H1 (cell line): ENCODE results near the gene MATN1. TPM values are rescaled to one million over a fixed set of nuclear protein-coding genes. Genes with fewer than 3 reads are reported as not detected.
A peak's percentile ranks its signal among the peaks of the same experiment; 100 is the strongest.

Experiments used
- CBX8 ChIP-seq: fragments of 300-800, 300-1000 bp; sonication (generic); IDR thresholded peaks from 2 replicates; pipeline ENCODE4 v1.7.1; 2016; ENCODE audit warnings: low read depth, low read length, borderline replicate concordance
- CEBPB ChIP-seq: IDR thresholded peaks from 2 replicates; pipeline ENCODE4 v1.6.1; 2012; ENCODE audit warnings: low read depth, low read length
- FOSL1 ChIP-seq: IDR thresholded peaks from 2 replicates; pipeline ENCODE4 v1.6.1; 2011; ENCODE audit warnings: mild to moderate bottlenecking, low read depth, low read length, moderate library complexity; ENCODE audit not compliant: insufficient read depth
- GABPA ChIP-seq: IDR thresholded peaks from 2 replicates; pipeline ENCODE4 v1.6.1; 2011; ENCODE audit warnings: mild to moderate bottlenecking, low read length, moderate library complexity, borderline replicate concordance; ENCODE audit not compliant: insufficient read depth
- NRF1 ChIP-seq: IDR thresholded peaks from 2 replicates; pipeline ENCODE4 v1.6.1; 2011; ENCODE audit warnings: mild to moderate bottlenecking, low read depth, low read length, improper control_type of control experiment
- RFX5 ChIP-seq: IDR thresholded peaks from 2 replicates; pipeline ENCODE4 v1.6.1; 2011; ENCODE audit warnings: low read depth, low read length, improper control_type of control experiment, borderline replicate concordance
- RNF2 ChIP-seq: fragments of 200-900, 300-1000 bp; sonication (generic); IDR thresholded peaks from 2 replicates; pipeline ENCODE4 v1.7.1; 2016; ENCODE audit warnings: borderline replicate concordance, low read depth, mild to moderate bottlenecking, antibody characterized with exemption, low read length; ENCODE audit not compliant: poor library complexity, severe bottlenecking; ENCODE audit errors: missing control alignments
- SIX5 ChIP-seq: IDR thresholded peaks from 2 replicates; pipeline ENCODE4 v1.6.1; 2011; ENCODE audit warnings: mild to moderate bottlenecking, low read depth, low read length
- SP2 ChIP-seq: IDR thresholded peaks from 2 replicates; pipeline ENCODE4 v1.6.1; 2012; ENCODE audit warnings: mild to moderate bottlenecking, low read length, inconsistent platforms
- TAF1 ChIP-seq: IDR thresholded peaks from 2 replicates; pipeline ENCODE4 v1.6.1; 2011; ENCODE audit warnings: mild to moderate bottlenecking, low read depth, low read length
- polyA plus RNA-seq, 7 experiments: library from polyadenylated mRNA; depleted of rRNA in 3 of 7; stranded (reverse) in 5 of 7; unstranded in 2 of 7; fragments of >200 nt in 5 of 7; fragments of 200-250 nt in 2 of 7; gene quantifications; 1 replicate in 5 of 7; 2 replicates in 1 of 7; 4 replicates in 1 of 7; pipeline versions ENCODE4 v1.2.1 to v1.2.3, GENCODE V29; 2011 to 2013; ENCODE audit warnings: missing spikeins in 2 of 7, mixed read lengths in 2 of 7
- total RNA-seq: library from RNA; stranded (reverse); fragmentation: NEBNext Ultra II Directional; extraction: Animal tissue kit (Norgen Biotek cat#: 25700); gene quantifications from 2 replicates; pipeline ENCODE4 v1.2.1, GENCODE V29; 2021
- TF ChIP-seq, protein P1 (sequence below): IDR thresholded peaks from 2 replicates; pipeline ENCODE4 v1.6.1; 2011; ENCODE audit warnings: low read depth, mild to moderate bottlenecking, low read length; ENCODE audit not compliant: insufficient read depth
- TF ChIP-seq, protein P2 (sequence below): IDR thresholded peaks from 2 replicates; pipeline ENCODE4 v1.6.1; 2012; ENCODE audit warnings: low read length, inconsistent platforms
- TF ChIP-seq, protein P3 (sequence below): IDR thresholded peaks from 2 replicates; pipeline ENCODE4 v1.6.1; 2011; ENCODE audit warnings: low read length, improper control_type of control experiment

Gene MATN1
- total and polyA plus RNA-seq, 2 of the 8 experiments (the other 6 are each of a cell fraction or from before 2014, with no cell fraction given): 0.12 to 0.28 TPM

DNA sequence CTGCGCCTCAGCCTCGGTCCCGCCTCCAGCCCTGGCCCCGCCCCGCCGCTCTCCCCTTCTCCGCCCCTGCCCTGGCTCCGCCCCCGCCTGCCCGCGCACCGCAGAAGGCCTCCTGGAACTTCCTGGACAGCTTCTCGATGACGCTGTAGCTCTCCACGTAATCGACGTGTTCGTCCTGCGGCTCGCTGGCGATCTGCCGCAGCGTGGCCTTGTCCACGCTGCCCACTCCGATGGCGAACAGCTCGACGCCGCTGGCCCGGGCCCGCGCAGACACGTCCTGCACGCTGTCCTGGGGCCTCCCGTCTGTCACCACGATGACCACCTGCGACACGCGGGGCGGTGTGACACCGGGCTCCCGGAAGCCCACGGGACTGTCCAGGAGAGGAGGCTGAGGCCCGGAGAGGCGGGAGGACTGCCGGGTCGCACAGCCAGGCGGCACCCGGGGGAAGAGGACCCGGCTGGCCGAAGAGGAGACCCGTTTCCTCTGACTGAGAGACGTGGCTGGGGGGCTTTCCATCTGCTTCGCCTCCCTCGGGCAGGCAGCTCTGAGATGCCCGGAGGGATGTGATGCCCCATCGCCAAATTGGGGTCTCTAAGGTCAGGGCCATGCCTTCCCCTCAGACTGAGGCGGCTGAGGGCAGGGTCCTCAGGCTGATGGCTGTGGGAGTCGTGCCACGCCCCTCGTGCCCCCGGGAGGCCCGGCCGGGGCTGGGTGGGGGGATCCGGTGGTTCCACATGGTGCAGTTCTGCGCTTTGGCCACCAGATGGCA lies 4.6 kb downstream of the MATN1 start (continued):
- TF ChIP-seq, protein P1, sequence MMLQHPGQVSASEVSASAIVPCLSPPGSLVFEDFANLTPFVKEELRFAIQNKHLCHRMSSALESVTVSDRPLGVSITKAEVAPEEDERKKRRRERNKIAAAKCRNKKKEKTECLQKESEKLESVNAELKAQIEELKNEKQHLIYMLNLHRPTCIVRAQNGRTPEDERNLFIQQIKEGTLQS: no peak
- TF ChIP-seq CEBPB (no peak; the same call in 1 of the 2 replicates), RFX5 (no peak), NRF1 (0 out of 2 replicates have a peak, but pooled peaks have one; percentile 28), SP2 (no peak), SIX5 (no peak), RNF2 (no peak), CBX8 (no peak), TAF1 (no peak), GABPA (no peak), FOSL1 (no peak)
- TF ChIP-seq, protein P2, sequence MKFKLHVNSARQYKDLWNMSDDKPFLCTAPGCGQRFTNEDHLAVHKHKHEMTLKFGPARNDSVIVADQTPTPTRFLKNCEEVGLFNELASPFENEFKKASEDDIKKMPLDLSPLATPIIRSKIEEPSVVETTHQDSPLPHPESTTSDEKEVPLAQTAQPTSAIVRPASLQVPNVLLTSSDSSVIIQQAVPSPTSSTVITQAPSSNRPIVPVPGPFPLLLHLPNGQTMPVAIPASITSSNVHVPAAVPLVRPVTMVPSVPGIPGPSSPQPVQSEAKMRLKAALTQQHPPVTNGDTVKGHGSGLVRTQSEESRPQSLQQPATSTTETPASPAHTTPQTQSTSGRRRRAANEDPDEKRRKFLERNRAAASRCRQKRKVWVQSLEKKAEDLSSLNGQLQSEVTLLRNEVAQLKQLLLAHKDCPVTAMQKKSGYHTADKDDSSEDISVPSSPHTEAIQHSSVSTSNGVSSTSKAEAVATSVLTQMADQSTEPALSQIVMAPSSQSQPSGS: no peak
- TF ChIP-seq, protein P3, sequence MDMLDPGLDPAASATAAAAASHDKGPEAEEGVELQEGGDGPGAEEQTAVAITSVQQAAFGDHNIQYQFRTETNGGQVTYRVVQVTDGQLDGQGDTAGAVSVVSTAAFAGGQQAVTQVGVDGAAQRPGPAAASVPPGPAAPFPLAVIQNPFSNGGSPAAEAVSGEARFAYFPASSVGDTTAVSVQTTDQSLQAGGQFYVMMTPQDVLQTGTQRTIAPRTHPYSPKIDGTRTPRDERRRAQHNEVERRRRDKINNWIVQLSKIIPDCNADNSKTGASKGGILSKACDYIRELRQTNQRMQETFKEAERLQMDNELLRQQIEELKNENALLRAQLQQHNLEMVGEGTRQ: no peak
